ENCODE results near the gene OR2T35.

GRCh38 chr1:248589334-248589733 lies 55.7 kb downstream of the OR2T35 start:
- TF ChIP-seq, protein P1, sequence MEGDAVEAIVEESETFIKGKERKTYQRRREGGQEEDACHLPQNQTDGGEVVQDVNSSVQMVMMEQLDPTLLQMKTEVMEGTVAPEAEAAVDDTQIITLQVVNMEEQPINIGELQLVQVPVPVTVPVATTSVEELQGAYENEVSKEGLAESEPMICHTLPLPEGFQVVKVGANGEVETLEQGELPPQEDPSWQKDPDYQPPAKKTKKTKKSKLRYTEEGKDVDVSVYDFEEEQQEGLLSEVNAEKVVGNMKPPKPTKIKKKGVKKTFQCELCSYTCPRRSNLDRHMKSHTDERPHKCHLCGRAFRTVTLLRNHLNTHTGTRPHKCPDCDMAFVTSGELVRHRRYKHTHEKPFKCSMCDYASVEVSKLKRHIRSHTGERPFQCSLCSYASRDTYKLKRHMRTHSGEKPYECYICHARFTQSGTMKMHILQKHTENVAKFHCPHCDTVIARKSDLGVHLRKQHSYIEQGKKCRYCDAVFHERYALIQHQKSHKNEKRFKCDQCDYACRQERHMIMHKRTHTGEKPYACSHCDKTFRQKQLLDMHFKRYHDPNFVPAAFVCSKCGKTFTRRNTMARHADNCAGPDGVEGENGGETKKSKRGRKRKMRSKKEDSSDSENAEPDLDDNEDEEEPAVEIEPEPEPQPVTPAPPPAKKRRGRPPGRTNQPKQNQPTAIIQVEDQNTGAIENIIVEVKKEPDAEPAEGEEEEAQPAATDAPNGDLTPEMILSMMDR (conservative IDR thresholded peaks at IDR 0.05; ENCODE audit: low read depth in 2 of 2), result no peak
- no peak for TF ChIP-seq CREB1 (CRISPR knock-in tag; IDR thresholded peaks at IDR 0.05; ENCODE audit: low read depth)
- no peak for TF ChIP-seq ZNF462 (CRISPR knock-in tag; IDR thresholded peaks at IDR 0.05)
- TF ChIP-seq ZNF331 (CRISPR knock-in tag; IDR thresholded peaks at IDR 0.05; ENCODE audit: low read depth), result no peak
- no peak for TF ChIP-seq EZH2 (IDR thresholded peaks at IDR 0.05; ENCODE audit: low read depth, unreplicated experiment)
- TF ChIP-seq, protein P2, sequence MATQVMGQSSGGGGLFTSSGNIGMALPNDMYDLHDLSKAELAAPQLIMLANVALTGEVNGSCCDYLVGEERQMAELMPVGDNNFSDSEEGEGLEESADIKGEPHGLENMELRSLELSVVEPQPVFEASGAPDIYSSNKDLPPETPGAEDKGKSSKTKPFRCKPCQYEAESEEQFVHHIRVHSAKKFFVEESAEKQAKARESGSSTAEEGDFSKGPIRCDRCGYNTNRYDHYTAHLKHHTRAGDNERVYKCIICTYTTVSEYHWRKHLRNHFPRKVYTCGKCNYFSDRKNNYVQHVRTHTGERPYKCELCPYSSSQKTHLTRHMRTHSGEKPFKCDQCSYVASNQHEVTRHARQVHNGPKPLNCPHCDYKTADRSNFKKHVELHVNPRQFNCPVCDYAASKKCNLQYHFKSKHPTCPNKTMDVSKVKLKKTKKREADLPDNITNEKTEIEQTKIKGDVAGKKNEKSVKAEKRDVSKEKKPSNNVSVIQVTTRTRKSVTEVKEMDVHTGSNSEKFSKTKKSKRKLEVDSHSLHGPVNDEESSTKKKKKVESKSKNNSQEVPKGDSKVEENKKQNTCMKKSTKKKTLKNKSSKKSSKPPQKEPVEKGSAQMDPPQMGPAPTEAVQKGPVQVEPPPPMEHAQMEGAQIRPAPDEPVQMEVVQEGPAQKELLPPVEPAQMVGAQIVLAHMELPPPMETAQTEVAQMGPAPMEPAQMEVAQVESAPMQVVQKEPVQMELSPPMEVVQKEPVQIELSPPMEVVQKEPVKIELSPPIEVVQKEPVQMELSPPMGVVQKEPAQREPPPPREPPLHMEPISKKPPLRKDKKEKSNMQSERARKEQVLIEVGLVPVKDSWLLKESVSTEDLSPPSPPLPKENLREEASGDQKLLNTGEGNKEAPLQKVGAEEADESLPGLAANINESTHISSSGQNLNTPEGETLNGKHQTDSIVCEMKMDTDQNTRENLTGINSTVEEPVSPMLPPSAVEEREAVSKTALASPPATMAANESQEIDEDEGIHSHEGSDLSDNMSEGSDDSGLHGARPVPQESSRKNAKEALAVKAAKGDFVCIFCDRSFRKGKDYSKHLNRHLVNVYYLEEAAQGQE (IDR thresholded peaks at IDR 0.05; ENCODE audit: unreplicated experiment), result no peak
- no peak for TF ChIP-seq POLR2AphosphoS5 (IDR thresholded peaks at IDR 0.05; ENCODE audit: low read depth)

Data from GM23338 (cell line).